Stimulated activated CD4-positive, alpha-beta T cell treated with anti-CD3 and anti-CD28 coated beads, TNF-alpha, amount 100 ng/mL, for 4 hours (primary cell): ENCODE data around the gene OR5H1.
"Not testable (repeated sequence)": the region's sequence is repeated elsewhere in the genome, so short reads cannot be mapped to it uniquely, and the experiment has no call there.

ENCODE experiments used
- DNase-seq, 3 experiments: peaks; one replicate each; pipeline ENCODE4 v3.0.0-alpha.2; 2020; ENCODE audit warnings: low read depth in 3 of 3

OR5H1 gene

GRCh38 chr3:98130421-98130820, at the start of gene OR5H1:
TSS of gene OR5H1 (plus strand) at chr3:98130721. CDS start at chr3:98132698, 1,977 bp downstream.
- no peak for DNase-seq

- no peak for DNase-seq
Measured at GRCh38 chr3:98086873-98087272, 43.6 kb upstream of the OR5H1 start, which contains the start of gene OR5AC2. TSS of gene OR5AC2 (plus strand) at chr3:98087173. CDS start at chr3:98087173, 0 bp downstream.

DNA sequence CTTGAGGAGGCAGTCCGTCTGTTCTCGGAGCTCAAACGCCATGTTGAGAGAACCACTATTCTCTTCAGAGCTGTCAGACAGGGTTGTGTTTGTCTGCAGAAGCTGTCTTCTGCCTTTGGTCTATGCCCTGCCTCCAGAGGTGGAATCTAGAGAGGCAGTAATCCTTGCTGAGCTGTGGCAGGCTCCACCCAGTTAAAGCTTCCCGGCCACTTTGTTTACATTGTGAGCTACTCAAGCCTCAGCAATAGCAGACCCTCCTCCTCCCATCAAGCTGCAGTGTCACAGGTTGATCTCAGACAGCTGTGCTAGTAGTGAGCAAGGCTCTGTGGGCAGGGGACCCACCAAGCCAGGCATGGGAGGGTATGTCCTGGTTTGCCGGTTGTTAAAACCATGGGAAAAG, 34.6 kb upstream of the OR5H1 start:
- no peak for DNase-seq

GRCh38 chr3:98099848-98100247, 30.7 kb upstream of the OR5H1 start:
- no peak for DNase-seq

DNA sequence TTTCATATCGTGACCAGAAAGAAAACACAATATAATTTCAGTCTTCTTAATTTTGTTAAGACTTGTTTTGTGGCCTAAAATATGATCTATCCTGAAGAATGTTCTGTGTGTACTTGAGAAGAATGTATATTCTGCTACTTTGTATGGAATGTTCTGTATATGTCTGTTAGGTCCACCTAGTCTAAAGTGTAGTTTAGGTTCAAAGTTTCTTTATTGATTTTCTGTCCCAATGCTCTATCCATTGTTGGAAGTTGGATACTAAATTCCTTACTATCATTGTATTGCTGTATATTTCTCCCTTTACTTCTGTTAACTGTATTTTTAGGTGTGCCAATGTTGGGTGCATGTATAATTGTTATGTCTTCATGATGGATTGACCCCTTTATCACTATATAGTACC, 22.4 kb upstream of the OR5H1 start:
- DNase-seq = no peak

DNA sequence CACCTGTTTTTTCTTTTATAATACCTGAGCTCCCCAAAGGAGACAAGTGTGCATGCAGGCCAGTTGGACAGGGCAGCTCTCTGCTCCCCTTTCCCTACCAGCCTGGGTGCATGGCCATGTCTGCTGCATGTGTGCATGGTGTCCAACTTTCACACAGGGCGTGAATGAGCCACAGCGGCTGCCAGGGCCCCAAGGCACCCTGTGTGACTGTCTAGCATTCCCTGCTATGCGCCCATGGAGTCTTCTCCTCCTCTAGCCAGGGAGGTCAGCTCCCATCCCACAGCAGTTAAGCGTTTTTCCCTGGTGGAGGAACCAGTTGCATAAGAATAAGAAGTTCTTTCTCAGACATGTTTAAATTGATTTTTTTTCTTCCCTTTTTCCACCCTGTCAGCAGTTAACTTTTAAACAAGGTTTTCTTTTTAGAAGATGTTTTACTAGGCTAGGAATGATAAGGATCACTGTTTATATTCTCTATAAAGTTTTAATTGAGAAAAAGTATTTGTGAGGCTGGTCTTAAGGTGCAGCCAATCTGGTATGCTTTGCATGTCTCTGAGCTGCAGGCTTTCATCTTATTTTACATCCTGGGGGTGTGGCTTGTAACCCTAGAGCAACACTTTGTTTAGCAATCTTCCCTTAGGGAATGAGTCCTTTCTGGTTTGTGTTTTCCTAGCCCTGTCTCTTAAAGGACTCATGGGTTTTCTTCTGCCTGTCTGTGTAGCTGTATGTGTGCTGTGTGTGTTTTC, 20.5 kb upstream of the OR5H1 start:
- no peak for DNase-seq

DNA sequence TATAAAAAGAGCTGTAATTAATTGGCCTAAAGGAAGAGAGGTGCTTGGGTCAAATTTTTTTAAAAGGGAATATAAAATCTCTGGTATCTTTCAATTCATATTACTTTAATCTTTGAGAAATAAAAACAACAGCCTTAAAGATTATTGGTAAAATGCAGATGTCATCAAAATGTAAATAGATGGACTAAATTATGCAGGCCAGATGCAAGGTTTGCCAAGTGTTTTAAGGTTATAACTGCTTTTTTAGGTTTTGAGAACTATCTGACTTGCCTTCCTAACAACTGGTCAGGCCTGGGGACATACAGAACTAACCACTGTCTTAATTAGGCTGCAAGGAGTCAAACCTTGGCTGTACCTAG, 20.0 kb upstream of the OR5H1 start:
- DNase-seq = no peak

DNA sequence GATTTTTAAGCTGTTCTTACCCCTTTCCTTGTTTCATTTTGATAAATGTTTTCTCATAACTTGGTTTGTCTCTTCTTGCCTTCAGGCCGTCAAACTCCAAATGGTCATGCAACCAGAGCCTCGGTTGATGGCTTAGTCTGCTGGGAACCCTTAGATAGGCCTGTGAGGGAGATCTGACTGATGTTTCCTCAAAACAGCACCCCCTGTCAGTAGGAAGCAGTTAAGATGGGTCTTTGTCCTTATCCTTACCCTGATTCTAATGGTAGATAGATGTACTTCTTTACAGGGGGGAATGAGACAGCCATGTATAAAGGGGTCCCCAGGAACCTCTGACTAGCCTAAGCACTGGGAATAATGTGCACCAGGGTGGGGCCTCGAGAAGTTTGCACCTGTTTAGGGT, 16.3 kb upstream of the OR5H1 start:
- no peak for DNase-seq

DNA sequence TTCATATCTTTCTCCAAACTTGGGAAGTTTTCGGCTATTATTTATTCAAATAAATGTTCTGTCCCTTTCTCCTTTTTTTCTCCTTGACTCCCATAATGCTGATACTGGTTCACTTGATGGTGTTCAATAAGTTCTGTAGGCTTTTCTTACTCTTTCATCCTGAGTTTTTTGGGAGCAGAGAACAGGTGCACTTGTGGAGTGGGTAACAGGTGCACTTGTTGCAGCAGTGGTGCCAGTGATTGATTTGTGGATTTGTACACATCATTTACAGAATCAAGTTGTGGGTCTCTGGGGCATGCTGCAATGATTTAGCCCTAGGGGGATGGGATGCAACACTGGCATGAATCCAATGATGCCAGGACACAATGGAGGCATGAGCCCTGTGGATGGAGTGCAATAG, 14.8 kb upstream of the OR5H1 start:
- no peak for DNase-seq

DNA sequence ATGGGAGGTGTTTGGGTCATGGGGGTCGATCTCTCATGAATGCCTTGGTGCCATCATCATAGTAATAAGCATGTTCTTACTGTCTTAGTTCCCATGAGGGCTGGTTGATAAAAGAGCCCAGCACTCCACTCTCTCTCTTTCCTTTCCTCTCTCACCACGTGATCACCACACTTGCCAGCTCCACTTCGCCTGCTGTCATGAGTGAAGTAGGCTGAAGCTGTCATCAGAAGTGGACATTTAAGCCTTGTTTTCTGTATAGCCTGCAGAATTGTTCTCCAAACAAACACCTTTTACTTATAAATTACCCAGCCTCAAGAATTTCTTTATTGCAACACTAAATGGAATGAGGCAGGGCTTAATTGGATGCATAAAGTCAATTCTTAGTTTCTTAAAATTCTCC, 6.1 kb downstream of the OR5H1 start:
- no peak for DNase-seq

GRCh38 chr3:98137826-98138557, 7.5 kb downstream of the OR5H1 start:
- not testable (repeated sequence) for DNase-seq

DNA sequence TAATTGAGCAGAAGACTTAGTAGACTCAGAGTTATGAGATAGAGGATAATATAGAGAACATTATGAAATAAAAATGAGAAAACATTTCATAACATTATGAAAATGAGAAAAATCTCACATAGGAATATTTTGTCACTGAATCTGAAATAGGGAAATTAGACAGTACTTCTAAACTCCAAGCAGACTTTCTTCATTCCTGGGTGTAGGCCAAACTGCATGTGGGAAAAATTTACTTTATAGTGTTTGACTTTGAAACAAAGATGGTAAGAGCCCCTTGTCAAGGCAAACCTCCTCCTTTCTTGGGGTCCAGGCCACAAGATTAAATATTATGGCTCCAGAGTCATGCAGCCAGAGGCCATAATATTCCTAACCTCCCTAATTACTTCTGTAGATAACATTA, 10.0 kb downstream of the OR5H1 start:
- DNase-seq = no peak

- DNase-seq = no peak
Measured at GRCh38 chr3:98147179-98147578, 16.7 kb downstream of the OR5H1 start, which contains the start of gene OR5H14. TSS of gene OR5H14 (plus strand) at chr3:98147479. CDS start at chr3:98149386, 1,907 bp downstream.

DNA sequence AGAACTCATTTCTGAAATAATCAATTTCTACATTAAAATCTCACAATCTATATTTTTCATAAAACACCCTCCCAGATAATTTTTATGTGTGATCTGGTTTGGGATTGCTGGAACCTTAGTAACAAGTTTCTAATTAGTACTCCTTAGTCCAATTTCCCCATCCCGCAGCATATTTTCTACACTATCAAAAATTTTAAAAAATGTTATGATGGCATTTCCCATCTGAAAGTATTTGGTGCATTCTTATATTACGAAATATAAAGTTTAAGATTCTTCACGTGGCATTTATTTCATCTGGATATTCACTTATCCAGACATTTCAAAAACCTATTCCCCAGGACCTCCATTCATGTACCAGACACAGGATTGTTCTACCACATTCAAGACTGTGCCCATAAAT, 18.2 kb downstream of the OR5H1 start:
- no peak for DNase-seq

DNA sequence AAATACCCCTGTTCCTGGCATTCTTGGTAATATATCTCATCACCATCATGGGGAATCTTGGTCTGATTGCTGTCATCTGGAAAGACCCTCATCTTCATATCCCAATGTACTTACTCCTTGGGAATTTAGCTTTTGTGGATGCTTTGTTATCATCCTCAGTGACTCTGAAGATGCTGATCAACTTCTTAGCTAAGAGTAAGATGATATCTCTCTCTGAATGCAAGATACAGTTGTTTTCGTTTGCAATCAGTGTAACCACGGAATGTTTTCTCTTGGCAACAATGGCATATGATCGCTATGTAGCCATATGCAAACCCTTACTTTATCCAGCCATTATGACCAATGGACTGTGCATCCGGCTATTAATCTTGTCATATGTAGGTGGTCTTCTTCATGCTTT, 18.9 kb downstream of the OR5H1 start:
- not testable (repeated sequence) for DNase-seq

GRCh38 chr3:98151241-98151640, 20.7 kb downstream of the OR5H1 start:
- DNase-seq = no peak

DNA sequence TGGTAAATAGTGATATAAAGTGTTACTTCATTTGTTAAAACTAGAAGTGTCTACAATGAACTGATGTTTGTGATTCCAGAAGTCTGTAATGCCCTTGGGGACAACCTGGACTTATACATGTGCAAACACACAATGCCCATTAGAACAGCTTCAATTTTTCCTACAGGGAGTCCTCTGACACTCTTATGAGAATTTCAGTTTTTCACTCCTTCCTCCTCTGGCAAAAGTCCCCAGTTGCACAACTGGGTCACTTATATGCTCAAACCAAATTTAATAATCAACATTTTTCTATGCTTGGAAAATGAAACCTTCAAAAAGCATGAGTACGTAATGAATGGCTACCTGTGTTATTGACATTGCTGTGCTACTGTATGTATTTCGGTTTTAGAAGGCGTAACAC, 35.9 kb downstream of the OR5H1 start, which contains the start of gene OR5H15:
Gene OR5H15 (plus strand): TSS at position 301 of the 400 bp plus-strand sequence. CDS start 2,004 bp downstream, outside the sequence.
- DNase-seq = no peak

- DNase-seq = no peak
Measured at GRCh38 chr3:98171071-98171470, 40.5 kb downstream of the OR5H1 start.

DNA sequence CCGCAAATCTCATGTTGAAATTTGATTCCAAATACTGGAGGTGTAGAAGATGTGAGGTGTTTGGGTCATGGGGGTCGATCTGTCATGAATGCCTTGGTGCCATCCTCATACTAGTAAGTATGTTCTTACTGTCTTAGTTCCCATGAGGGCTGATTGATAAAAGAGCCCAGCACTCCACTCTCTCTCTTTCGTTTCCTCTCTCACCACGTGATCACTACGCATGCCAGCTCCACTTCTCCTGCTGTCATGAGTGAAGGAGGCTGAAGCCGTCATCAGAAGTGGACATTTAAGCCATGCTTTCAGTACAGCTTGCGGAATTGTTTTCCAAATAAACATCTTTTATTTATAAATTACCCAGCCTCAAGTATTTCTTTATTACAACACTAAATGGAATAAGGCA, 42.1 kb downstream of the OR5H1 start:
- no peak for DNase-seq

DNA sequence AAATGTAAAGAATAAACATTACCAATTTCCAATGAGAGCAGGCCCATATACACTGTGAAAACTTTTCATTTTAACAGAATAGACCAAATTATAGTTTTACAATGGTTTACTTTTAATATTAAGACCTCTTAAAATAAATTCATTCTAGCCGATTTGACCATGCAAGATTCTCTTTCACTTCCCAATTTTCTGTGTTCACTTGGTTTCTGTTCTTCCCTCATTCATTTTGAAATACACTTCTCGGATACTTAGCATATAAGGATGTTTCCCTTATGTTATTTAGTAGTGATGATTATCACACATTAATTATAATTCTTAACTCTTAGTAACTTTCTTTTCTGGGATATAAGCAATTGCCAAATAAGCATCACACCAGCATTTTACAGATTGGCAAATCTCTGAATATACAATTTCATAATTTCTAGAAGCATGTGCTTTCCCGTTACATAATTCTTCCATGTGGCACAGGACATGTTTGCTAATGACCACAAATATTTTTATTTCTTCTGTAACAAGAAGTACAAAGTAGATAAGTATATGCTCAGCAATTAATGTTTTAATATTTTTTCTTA, 49.9 kb downstream of the OR5H1 start:
- no peak for DNase-seq

GRCh38 chr3:98182196-98182595, 51.7 kb downstream of the OR5H1 start:
- DNase-seq = no peak

- no peak for DNase-seq
Measured at GRCh38 chr3:98185180-98185579, 54.7 kb downstream of the OR5H1 start.
